ENCODE measurements around the gene ATP2B3. TPM values are rescaled to one million over a fixed set of nuclear protein-coding genes. Genes with fewer than 3 reads are reported as not detected.

Gene ATP2B3
- polyA plus RNA-seq, 1 donor from 2014 or later, result 5.3 TPM

GRCh38 chrX:153517946-153518834 lies 748 bp downstream of the ATP2B3 start:
- no peaks in the 10 kb centered on the region for H3K9me2 ChIP-seq (ENCODE audit: insufficient read depth, low read length)
- H3K36me3 ChIP-seq (ENCODE audit: insufficient read depth, low read length), result no peaks in the 10 kb centered on the region
- peak overlapping the region; percentile 59 for H3K9ac ChIP-seq (ENCODE audit: low read length)
- H3K9me3 ChIP-seq (ENCODE audit: low read length), result no peaks in the 10 kb centered on the region
- no peaks in the 10 kb centered on the region for H3K79me2 ChIP-seq (replicated peaks; ENCODE audit: insufficient read depth, low read length)
- H3K4me2 ChIP-seq (ENCODE audit: low read length), result peak overlapping the region; percentile 35
- peaks cover 14% of the 10 kb centered on the region for H3K27me3 ChIP-seq (ENCODE audit: insufficient read depth, low read depth, low read length)
- H2AFZ ChIP-seq (ENCODE audit: low read depth, low read length), result no peak overlapping the region
- peak overlapping the region; percentile 67 for H3K4me3 ChIP-seq (ENCODE audit: low read length)
- no peak overlapping the region for H3K27ac ChIP-seq (ENCODE audit: low read length)
- no peaks in the 10 kb centered on the region for H3F3A ChIP-seq (ENCODE audit: insufficient read depth, low read length, poor library complexity, severe bottlenecking)
- H4K20me1 ChIP-seq (ENCODE audit: insufficient read depth), result no peaks in the 10 kb centered on the region
- TF ChIP-seq CTCF (IDR thresholded peaks at IDR 0.05; ENCODE audit: poor library complexity, severe bottlenecking) (no peak), EZH2 (IDR thresholded peaks at IDR 0.05; ENCODE audit: borderline replicate concordance, insufficient read depth, low read length, poor library complexity, severe bottlenecking) (no peak), RAD21 (conservative IDR thresholded peaks at IDR 0.05) (no peak), MXI1 (conservative IDR thresholded peaks at IDR 0.05; ENCODE audit: poor library complexity, severe bottlenecking) (no peak), TAF1 (IDR thresholded peaks at IDR 0.05; ENCODE audit: low read depth) (no peak), SMC3 (conservative IDR thresholded peaks at IDR 0.05; ENCODE audit: poor library complexity) (no peak), EP300 (conservative IDR thresholded peaks at IDR 0.05; ENCODE audit: poor library complexity, severe bottlenecking) (no peak), POLR2AphosphoS5 (IDR thresholded peaks at IDR 0.05) (no peak), REST (IDR thresholded peaks at IDR 0.05; ENCODE audit: borderline replicate concordance) (no peak)

GRCh38 chrX:153519569-153520286 lies 2.3 kb downstream of the ATP2B3 start:
- no peak overlapping the region for H2AFZ ChIP-seq (ENCODE audit: low read depth, low read length)
- H3K27me3 ChIP-seq (ENCODE audit: insufficient read depth, low read depth, low read length), result peaks cover 14% of the 10 kb centered on the region
- H3K79me2 ChIP-seq (replicated peaks; ENCODE audit: insufficient read depth, low read length), result no peaks in the 10 kb centered on the region
- no peak overlapping the region for H3K27ac ChIP-seq (ENCODE audit: low read length)
- no peaks in the 10 kb centered on the region for H3F3A ChIP-seq (ENCODE audit: insufficient read depth, low read length, poor library complexity, severe bottlenecking)
- H3K4me2 ChIP-seq (ENCODE audit: low read length), result no peak overlapping the region
- no peaks in the 10 kb centered on the region for H4K20me1 ChIP-seq (ENCODE audit: insufficient read depth)
- no peak for TF ChIP-seq TAF1 (IDR thresholded peaks at IDR 0.05; ENCODE audit: low read depth)
- TF ChIP-seq REST (IDR thresholded peaks at IDR 0.05; ENCODE audit: borderline replicate concordance), result no peak
- TF ChIP-seq EP300 (conservative IDR thresholded peaks at IDR 0.05; ENCODE audit: poor library complexity, severe bottlenecking), result no peak
- TF ChIP-seq SMC3 (conservative IDR thresholded peaks at IDR 0.05; ENCODE audit: poor library complexity), result no peak
- TF ChIP-seq POLR2AphosphoS5 (IDR thresholded peaks at IDR 0.05), result no peak
- no peak for TF ChIP-seq RAD21 (conservative IDR thresholded peaks at IDR 0.05)
- TF ChIP-seq CTCF (IDR thresholded peaks at IDR 0.05; ENCODE audit: poor library complexity, severe bottlenecking), result no peak
- TF ChIP-seq MXI1 (conservative IDR thresholded peaks at IDR 0.05; ENCODE audit: poor library complexity, severe bottlenecking), result no peak
- TF ChIP-seq EZH2 (IDR thresholded peaks at IDR 0.05; ENCODE audit: borderline replicate concordance, insufficient read depth, low read length, poor library complexity, severe bottlenecking), result no peak
- H3K9me2 ChIP-seq (ENCODE audit: insufficient read depth, low read length), result no peaks in the 10 kb centered on the region
- H3K4me3 ChIP-seq (ENCODE audit: low read length), result no peak overlapping the region
- H3K9ac ChIP-seq (ENCODE audit: low read length), result no peak overlapping the region
- H3K9me3 ChIP-seq (ENCODE audit: low read length), result no peaks in the 10 kb centered on the region
- H3K36me3 ChIP-seq (ENCODE audit: insufficient read depth, low read length), result no peaks in the 10 kb centered on the region

Measured in neural cell (in vitro differentiated cells).